Calu3 (cell line): ENCODE results near the gene AFAP1L2. TPM values are rescaled to one million over a fixed set of nuclear protein-coding genes. Genes with fewer than 3 reads are reported as not detected.
"Not testable (repeated sequence)": the region's sequence is repeated elsewhere in the genome, so short reads cannot be mapped to it uniquely, and the experiment has no call there.

Experiments
- BruUV-seq: library from RNA; stranded (reverse); fragments of 400-500 nt; replicated peaks from 2 replicates; lab custom pipeline; 2021; lab: Mats Ljungman, UMichigan
- CTCF ChIA-PET: fragments of 300-600 bp; sonication (Branson Sonifier 250); formaldehyde crosslinking; loops from one replicate; lab custom pipeline; 2022; ENCODE audit warnings: antibody characterized with exemption; lab: Charles Lee
- DNase-seq: peaks from one replicate; pipeline ENCODE4 v3.0.0; 2022
- H3K27ac Mint-ChIP-seq: one replicate; pipeline ENCODE4 v1.8.0; 2022; ENCODE audit warnings: mixed read lengths; ENCODE audit not compliant: unreplicated experiment
- H3K27me3 Mint-ChIP-seq: one replicate; pipeline ENCODE4 v1.8.0; 2022; ENCODE audit warnings: mixed read lengths; ENCODE audit not compliant: unreplicated experiment
- H3K36me3 Mint-ChIP-seq: one replicate; pipeline ENCODE4 v1.8.0; 2022; ENCODE audit warnings: mild to moderate bottlenecking, moderate library complexity, mixed read lengths; ENCODE audit not compliant: insufficient read depth, unreplicated experiment
- H3K4me1 Mint-ChIP-seq: one replicate; pipeline ENCODE4 v1.8.0; 2022; ENCODE audit warnings: mild to moderate bottlenecking, low read depth, mixed read lengths; ENCODE audit not compliant: unreplicated experiment
- H3K4me3 Mint-ChIP-seq: one replicate; pipeline ENCODE4 v1.8.0; 2022; ENCODE audit warnings: mild to moderate bottlenecking, low read depth, moderate library complexity, mixed read lengths; ENCODE audit not compliant: unreplicated experiment
- H3K9me3 Mint-ChIP-seq: one replicate; pipeline ENCODE4 v1.8.0; 2022; ENCODE audit warnings: low read depth, mixed read lengths; ENCODE audit not compliant: unreplicated experiment
- CTCF ChIP-seq: fragments of 200-600 bp; IDR thresholded peaks from one replicate; pipeline ENCODE4 v1.8.0; 2022; ENCODE audit warnings: antibody characterized with exemption; ENCODE audit not compliant: unreplicated experiment
- intact Hi-C: fragments of 100-400 bp; cut with micrococcal nuclease; formaldehyde crosslinking; loops from one replicate; pipeline ENCODE4 v1.10.0; 2022; ENCODE audit not compliant: unreplicated experiment
- total RNA-seq: library from RNA; stranded (reverse); gene quantifications from 2 replicates; pipeline ENCODE4 v1.2.3, GENCODE V29; 2022

Gene AFAP1L2
- total RNA-seq, 1 experiment from 2014 or later, result 0.76 TPM

GRCh38 chr10:114334301-114334700 lies 70.0 kb downstream of the AFAP1L2 start:
- no peak for TF ChIP-seq CTCF
- CTCF ChIA-PET, result no interaction called here
- Mint-ChIP-seq H3K27me3 (peaks cover 12% of the 10 kb centered on the region), H3K27ac (no peak overlapping the region), H3K9me3 (no peaks in the 10 kb centered on the region), H3K4me1 (no peaks in the 10 kb centered on the region), H3K4me3 (no peak overlapping the region), H3K36me3 (no peaks in the 10 kb centered on the region)
- BruUV-seq, result no TSS peak
- DNase-seq, result no peak
- intact Hi-C loops, result no loop called here

GRCh38 chr10:114333441-114333840 lies 70.9 kb downstream of the AFAP1L2 start:
- H3K4me1 Mint-ChIP-seq, H3K36me3 Mint-ChIP-seq, CTCF ChIA-PET, intact Hi-C loops, H3K27ac Mint-ChIP-seq, H3K4me3 Mint-ChIP-seq, BruUV-seq, DNase-seq, H3K9me3 Mint-ChIP-seq: not testable (repeated sequence)
- H3K27me3 Mint-ChIP-seq, result peaks cover 12% of the 10 kb centered on the region

- H3K27ac Mint-ChIP-seq, result no peak overlapping the region
- DNase-seq, result no peak
- H3K9me3 Mint-ChIP-seq, result no peaks in the 10 kb centered on the region
- no TSS peak for BruUV-seq
- CTCF ChIA-PET, result no interaction called here
- intact Hi-C loops, result no loop called here
- TF ChIP-seq CTCF, result no peak
- no peaks in the 10 kb centered on the region for H3K4me1 Mint-ChIP-seq
- H3K27me3 Mint-ChIP-seq, result peaks cover 12% of the 10 kb centered on the region
- no peaks in the 10 kb centered on the region for H3K36me3 Mint-ChIP-seq
- H3K4me3 Mint-ChIP-seq, result no peak overlapping the region
These were observed 71.8 kb downstream of the AFAP1L2 start for GRCh38 chr10:114332301-114333192.

- TF ChIP-seq CTCF, result no peak
- peaks cover 12% of the 10 kb centered on the region for H3K27me3 Mint-ChIP-seq
- no TSS peak for BruUV-seq
- no peaks in the 10 kb centered on the region for H3K36me3 Mint-ChIP-seq
- DNase-seq, result no peak
- intact Hi-C loops, result no loop called here
- H3K4me1 Mint-ChIP-seq, result no peaks in the 10 kb centered on the region
- H3K4me3 Mint-ChIP-seq, result no peak overlapping the region
- no peak overlapping the region for H3K27ac Mint-ChIP-seq
- no peaks in the 10 kb centered on the region for H3K9me3 Mint-ChIP-seq
- CTCF ChIA-PET, result no interaction called here
These were observed 74.5 kb downstream of the AFAP1L2 start for GRCh38 chr10:114329634-114330365.
